Measurements from ENCODE around the gene TFF3. TPM values are rescaled to one million over a fixed set of nuclear protein-coding genes. Genes with fewer than 3 reads are reported as not detected.

TFF3 gene
- total RNA-seq, 2 experiments from 2014 or later: not detected

GRCh38 chr21:42311816-42312625 is 3.2 kb downstream of the TFF3 start:
- POLR2A ChIA-PET: no interaction called here
- peaks cover 12% of the 10 kb centered on the region for H3K27me3 Mint-ChIP-seq
- Histone ChIP-seq H3K36me3 (ENCODE audit: insufficient read depth, low read length) (no peaks in the 10 kb centered on the region), H3K4me3 (ENCODE audit: low read length) (no peak overlapping the region), H3K27ac (ENCODE audit: low read depth in 1 of 2, low read length in 2 of 2) (no peak overlapping the region), H3K4me1 (ENCODE audit: insufficient read depth, low read length) (peaks cover 11% of the 10 kb centered on the region), H3K27me3 (ENCODE audit: control insufficient read depth in 1 of 2, insufficient read depth in 2 of 2, low read length in 2 of 2) (peaks cover 6 to 10% of the 10 kb centered on the region in 2 experiments), H3K9me3 (ENCODE audit: control insufficient read depth in 1 of 2, insufficient read depth in 1 of 2, low read length in 2 of 2) (no peaks in the 10 kb centered on the region)
- DNase-seq (no peak), ATAC-seq (ENCODE audit: poor library complexity) (no peak)
- intact Hi-C loops (cut with DNase I, micrococcal nuclease): no loop called here
- H3K27ac Mint-ChIP-seq: no peak overlapping the region
- peaks cover 9% of the 10 kb centered on the region for H3K4me1 Mint-ChIP-seq (ENCODE audit: low read depth)
- no peak overlapping the region for H3K4me3 Mint-ChIP-seq
- no peaks in the 10 kb centered on the region for H3K36me3 Mint-ChIP-seq (ENCODE audit: low read depth)
- CTCF ChIA-PET: no interaction called here
- no peaks in the 10 kb centered on the region for H3K9me3 Mint-ChIP-seq
- no peak for TF ChIP-seq CTCF (IDR thresholded peaks at IDR 0.05)

- TF ChIP-seq CTCF (IDR thresholded peaks at IDR 0.05): no peak
- ChIA-PET CTCF (interaction anchor here (1.0 to 1.4 kb wide), 2 partner anchors 53 to 165 kb away, joined by 3 to 4 read pairs; no protein-coding TSS in a partner anchor), POLR2A (no interaction called here)
- Mint-ChIP-seq H3K4me3 (no peak overlapping the region), H3K9me3 (no peaks in the 10 kb centered on the region), H3K4me1 (ENCODE audit: low read depth) (peaks cover 15% of the 10 kb centered on the region), H3K36me3 (ENCODE audit: low read depth) (no peaks in the 10 kb centered on the region), H3K27me3 (peaks cover 12% of the 10 kb centered on the region), H3K27ac (no peak overlapping the region)
- Histone ChIP-seq H3K4me1 (ENCODE audit: insufficient read depth, low read length) (peaks cover 18% of the 10 kb centered on the region), H3K4me3 (ENCODE audit: low read length) (no peak overlapping the region), H3K27me3 (ENCODE audit: control insufficient read depth in 1 of 2, insufficient read depth in 2 of 2, low read length in 2 of 2) (peaks cover 9 to 11% of the 10 kb centered on the region in 2 experiments), H3K36me3 (ENCODE audit: insufficient read depth, low read length) (no peaks in the 10 kb centered on the region), H3K9me3 (ENCODE audit: control insufficient read depth in 1 of 2, insufficient read depth in 1 of 2, low read length in 2 of 2) (no peaks in the 10 kb centered on the region), H3K27ac (ENCODE audit: low read depth in 1 of 2, low read length in 2 of 2) (no peak overlapping the region)
- ATAC-seq (ENCODE audit: poor library complexity): no peak
- DNase-seq: no peak
- intact Hi-C loops (cut with DNase I, micrococcal nuclease): no loop called here
These were observed 4.0 kb downstream of the TFF3 start for GRCh38 chr21:42311160-42311559.

GRCh38 chr21:42310411-42311001 is 4.7 kb downstream of the TFF3 start:
- peaks cover 18% of the 10 kb centered on the region for H3K4me1 ChIP-seq (ENCODE audit: insufficient read depth, low read length)
- no peaks in the 10 kb centered on the region for H3K36me3 ChIP-seq (ENCODE audit: insufficient read depth, low read length)
- H3K4me3 Mint-ChIP-seq: no peak overlapping the region
- peaks cover 9 to 11% of the 10 kb centered on the region in 2 experiments for H3K27me3 ChIP-seq (ENCODE audit: control insufficient read depth in 1 of 2, insufficient read depth in 2 of 2, low read length in 2 of 2)
- H3K4me3 ChIP-seq (ENCODE audit: low read length): no peak overlapping the region
- H3K27ac Mint-ChIP-seq: no peak overlapping the region
- ChIA-PET POLR2A (no interaction called here), CTCF (interaction anchor here (1.0 to 1.4 kb wide), 8 partner anchors 15 to 228 kb away, joined by 3 to 9 read pairs (median 4); no protein-coding TSS in a partner anchor)
- no peaks in the 10 kb centered on the region for H3K9me3 ChIP-seq (ENCODE audit: control insufficient read depth in 1 of 2, insufficient read depth in 1 of 2, low read length in 2 of 2)
- H3K27ac ChIP-seq (ENCODE audit: low read depth in 1 of 2, low read length in 2 of 2): no peak overlapping the region
- intact Hi-C loops (cut with DNase I, micrococcal nuclease): no loop called here
- H3K9me3 Mint-ChIP-seq: no peaks in the 10 kb centered on the region
- no peak for ATAC-seq (ENCODE audit: poor library complexity)
- H3K36me3 Mint-ChIP-seq (ENCODE audit: low read depth): no peaks in the 10 kb centered on the region
- no peak for TF ChIP-seq CTCF (IDR thresholded peaks at IDR 0.05)
- DNase-seq: no peak
- peaks cover 15% of the 10 kb centered on the region for H3K4me1 Mint-ChIP-seq (ENCODE audit: low read depth)
- H3K27me3 Mint-ChIP-seq: peaks cover 12% of the 10 kb centered on the region
